GM21528 (cell line): ENCODE measurements around the gene PHACTR3.
"Not testable (repeated sequence)": the region's sequence is repeated elsewhere in the genome, so short reads cannot be mapped to it uniquely, and the experiment has no call there.

Source experiments
- ATAC-seq: cut with Tn5 transposase; IDR thresholded peaks from one replicate; pipeline ENCODE4 v1.9.1; 2021; ENCODE audit warnings: mild to moderate bottlenecking, moderate library complexity; ENCODE audit not compliant: unreplicated experiment, low FRiP score

The PHACTR3 gene

DNA sequence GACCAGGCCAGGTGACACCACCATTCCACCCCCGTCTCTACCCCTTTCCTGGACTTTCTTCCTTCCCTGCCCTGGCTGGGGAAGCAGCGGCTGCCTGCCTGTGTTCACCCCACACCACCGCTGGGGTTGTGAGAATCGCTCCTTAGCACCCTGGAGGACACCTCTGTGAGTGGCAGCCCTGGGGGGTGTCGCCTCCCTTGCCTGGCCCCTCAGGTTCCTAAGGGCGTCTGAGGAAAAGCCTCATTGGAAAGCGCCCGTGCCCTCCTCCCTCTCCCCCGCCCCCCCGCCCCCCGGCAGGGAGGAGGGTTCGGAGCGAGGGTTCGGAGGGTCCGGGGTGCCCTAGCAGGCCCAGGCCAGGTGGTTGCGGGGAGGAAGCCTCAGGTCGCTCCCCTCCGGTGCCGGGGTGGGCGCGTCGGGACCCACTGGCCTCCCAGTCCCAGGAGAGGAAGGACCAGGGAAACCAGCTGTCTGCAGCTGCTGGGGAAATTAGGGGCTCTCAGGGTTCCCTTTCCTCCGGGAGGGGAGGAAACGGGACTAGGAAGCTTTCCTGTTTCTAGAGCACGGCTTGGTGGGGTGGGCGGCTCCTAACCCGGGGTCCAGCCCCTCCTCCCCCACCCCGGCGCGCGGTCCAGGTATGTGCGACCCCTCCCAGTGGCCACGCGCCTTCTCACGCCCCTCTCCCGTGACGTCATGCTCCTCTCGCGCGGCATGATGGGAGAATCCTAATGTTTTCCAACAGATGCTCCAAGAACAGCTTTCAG, at the start of gene PHACTR3:
PHACTR3 (plus strand) TSS at position 760 of the 761 bp plus-strand sequence. CDS start 475 bp downstream, outside the sequence.
- no peak for ATAC-seq

DNA sequence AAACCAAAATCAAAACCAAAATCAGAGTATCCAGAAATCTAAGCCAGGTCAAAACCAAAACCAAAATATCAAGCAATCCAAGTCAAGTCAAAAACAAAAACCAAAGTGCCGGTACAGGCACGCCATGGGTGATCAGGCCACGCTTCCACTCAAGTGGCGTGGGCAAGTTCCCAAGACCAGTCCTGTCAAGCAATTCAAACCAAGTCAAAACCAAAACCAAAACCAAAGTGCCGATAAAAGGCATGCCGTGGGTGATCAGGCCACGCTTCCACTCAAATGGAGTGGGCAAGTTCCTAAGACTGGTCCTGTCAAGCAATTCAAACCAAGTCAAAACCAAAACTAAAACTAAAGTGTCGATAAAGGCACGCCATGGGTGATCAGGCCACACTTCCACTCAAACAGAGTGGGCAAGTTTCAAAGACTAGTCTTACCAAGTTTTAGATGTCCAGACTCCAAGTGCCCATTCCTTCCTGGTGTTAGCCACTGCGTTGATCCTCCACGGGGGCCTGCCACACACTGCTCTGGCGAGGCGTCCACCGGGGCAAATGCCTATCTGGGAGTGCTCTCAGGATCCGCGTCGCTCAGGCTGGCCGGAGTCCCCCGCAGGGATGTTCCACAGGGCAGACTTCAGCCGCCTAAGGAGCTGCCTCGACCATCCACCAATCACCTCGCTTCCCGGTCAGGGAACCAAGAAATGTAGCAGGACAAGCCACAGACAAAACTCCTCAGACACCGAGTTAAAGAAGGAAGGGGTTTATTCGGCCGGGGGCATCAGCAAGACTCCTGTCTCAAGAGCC, 46.4 kb upstream of the PHACTR3 start:
- ATAC-seq, result not testable (repeated sequence)

DNA sequence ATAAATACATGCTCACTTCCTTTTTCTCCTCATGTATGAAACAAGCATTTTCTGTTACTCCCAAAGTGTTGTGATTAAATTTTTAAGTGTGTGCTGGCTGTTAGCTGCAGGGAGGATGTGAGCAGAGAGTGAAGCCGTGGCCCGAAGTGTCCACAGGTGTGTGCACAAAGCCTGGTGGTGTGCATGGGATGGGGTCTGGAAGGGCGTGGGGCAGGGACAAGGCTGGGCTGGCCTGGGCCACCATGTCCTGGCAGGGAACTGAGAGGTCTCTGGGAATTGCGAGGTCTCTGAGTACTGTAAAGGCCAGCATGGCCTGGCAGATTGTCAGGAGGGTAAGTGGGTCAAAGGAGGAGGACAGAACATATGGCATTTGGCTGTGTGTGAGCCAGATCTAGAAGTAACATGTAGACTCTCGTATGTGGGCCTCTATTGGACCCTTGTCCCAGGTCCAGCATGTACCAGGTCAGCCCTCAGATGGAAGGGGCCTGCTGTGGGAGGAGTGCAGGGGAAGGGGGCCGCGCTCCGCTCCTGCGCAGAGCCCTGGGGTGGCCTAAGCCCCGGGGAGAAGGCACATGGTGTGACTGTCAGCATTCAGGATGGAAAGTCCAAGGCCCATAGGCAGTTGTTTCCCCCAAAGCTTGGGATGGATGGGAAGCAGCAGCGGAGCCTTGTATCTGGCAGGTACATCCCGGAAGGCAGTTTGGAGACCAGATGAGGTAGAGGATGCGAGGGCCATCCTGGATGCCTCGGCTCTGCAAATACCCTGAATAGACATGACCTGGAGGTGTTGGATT, 45.1 kb upstream of the PHACTR3 start:
- no peak for ATAC-seq

DNA sequence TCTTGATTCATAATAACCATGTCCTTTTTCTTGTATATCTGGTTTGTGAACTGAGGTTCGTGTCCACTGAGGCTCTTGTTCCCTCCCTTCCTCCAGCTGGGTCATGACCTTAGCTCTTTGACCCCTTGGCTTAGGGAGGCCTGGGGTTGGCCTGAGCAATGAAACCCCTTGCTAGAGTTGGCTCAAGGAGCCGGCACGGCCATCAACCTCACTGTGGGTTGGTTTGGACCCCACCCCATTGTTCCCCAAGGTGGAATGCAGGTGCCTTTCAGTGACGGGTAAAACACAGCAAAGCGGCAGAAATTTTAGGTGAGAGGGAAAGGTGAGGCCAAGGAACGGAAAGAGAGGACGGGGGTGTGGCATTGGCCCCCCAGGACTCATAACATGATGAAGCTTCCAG, 44.5 kb upstream of the PHACTR3 start:
- ATAC-seq, result no peak

DNA sequence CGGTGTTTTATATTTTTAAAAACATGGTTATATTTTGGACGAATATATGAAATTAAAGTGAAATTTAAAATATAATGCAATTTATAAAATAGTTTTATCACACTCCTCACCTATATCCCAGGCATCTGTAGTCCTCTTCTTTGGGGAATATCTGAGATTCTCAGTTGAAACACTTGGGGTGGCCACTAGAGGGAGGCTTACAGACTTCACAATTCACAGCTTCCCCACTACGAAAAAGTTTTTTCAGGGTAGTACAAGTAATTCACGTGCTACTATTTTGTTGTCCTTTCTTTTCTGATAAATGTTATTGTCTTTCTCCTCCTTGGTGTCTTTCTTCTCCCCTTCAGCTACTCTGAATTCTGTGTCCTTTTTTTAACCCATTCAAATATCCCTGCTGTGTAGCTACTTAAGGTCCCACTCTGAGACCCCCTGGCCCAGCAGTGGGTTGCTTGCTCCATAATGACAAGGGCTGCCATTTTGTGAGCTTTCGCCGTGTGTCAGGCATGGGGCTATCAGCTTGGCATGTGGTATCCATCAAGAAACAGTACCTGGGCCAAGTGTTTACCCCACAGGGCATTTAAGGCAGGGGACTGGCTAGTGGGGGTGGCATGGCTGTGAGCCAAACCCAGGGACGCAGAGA, 43.6 kb upstream of the PHACTR3 start:
- ATAC-seq, result no peak

DNA sequence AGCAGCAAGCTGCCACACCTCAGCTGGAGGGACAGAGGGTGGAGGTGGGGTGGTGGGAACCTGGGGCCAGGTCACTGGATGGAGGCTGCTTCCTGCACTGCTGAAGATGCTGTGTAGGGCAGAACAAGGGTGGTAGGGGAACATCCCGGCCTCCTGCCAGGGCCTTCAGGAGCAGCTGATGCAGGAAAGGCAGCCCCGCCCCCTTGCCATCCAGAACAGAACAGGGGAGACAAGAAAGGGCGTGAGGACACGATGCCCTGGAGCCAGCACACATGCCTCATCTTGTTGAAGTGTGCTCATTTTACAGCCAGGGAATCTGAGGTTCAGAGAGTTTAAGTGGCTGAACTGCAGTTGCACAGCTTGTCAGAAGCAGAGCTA, 43.1 kb upstream of the PHACTR3 start:
- ATAC-seq, result no peak

DNA sequence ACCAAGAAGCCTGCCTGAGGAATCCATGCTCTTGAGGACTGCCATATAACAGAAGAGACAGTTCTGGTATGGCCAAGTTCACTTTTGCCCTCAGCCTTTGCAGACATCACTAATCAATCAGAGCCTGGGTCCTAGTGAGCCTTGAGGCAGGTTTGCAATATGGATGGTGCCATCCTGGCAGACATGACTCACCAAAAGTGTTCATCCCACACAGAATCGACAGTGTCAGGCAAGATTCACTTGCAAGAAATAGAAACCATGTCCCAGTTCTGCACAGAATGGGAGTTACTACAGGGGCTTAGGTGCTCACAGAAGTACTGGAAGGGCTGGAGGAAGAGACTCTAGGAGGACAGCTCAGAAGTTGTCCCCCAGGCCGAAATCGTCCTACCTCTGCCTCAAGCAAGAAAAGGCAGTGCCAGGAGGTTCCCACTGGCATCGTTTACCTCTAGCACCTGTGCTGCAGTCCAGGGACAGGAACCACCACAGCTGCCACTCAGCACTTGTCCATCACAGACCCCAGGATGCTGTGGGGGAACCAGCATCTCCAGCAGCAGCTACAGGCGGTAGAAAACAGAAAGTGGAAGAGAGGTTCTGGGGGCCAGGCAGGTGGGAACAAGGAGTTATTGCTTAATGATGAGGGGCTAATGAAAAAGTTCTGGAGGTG, 42.6 kb upstream of the PHACTR3 start:
- no peak for ATAC-seq

DNA sequence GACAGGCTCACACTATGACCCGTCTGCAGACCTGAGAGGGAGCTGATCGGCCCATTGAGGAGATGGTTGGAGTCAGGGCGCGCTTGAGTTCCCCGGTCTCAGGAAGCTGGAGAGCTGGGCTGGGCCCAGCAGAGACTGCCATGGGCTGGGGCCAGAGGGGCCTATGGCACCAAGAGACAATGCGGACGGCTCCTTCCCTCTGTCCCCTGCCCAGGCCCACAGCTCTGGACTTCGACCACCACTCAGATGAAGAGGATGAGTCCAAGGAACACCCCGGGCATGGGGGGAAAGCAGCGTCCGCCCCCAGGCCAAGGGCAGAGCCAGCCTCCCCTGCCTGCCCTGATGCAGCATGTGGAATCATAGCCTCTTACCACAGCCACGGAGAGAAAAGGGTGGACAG, 40.2 kb upstream of the PHACTR3 start:
- ATAC-seq, result no peak

DNA sequence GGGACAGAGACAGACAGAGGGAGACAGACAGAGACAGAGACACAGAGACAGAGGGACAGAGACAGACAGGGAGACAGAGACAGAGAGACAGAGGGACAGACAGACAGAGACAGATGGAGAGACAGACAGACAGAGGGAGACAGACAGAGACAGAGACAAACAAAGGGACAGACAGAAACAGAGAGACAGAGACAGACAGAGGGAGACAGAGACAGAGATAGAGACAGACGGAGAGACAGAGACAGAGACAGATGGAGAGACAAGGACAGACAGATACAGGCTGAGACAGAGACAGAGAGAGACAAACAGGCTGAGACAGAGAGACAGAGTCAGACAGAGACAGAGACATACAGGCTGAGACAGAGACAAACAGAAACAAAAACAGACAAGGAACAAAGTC, 39.4 kb upstream of the PHACTR3 start:
- no peak for ATAC-seq

DNA sequence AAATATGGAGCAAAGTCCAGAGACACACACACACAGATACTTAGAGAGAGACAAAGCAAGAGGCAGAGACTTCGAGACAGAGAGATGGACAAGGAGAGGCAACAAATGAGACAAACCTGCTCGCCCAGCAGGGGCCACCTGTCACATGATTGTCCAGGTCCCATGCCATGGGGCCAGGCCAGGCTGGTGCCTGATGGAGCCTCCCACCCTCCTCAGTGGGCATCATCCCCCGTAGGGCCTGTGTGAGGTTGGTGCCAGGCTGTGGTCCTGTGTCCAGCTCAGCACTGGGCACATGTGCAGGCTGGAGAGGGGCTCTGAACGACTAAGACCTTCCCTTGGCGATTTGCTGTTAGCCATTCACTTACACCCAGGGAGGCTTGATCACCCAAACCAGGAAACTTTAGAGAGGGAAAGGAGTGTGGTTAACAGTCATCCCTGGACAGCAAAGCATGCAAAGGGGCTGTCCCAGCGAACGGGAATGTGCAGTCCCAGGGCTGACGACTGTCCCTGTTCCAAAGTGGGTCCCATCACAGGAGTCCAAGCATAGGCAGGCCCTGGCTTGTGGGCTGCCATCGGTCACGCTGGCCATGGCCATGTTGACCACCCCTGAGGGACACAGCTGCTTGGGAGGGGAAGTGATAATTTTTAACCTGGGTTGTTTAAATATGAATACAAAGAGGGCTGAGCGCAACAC, 38.4 kb upstream of the PHACTR3 start:
- no peak for ATAC-seq

DNA sequence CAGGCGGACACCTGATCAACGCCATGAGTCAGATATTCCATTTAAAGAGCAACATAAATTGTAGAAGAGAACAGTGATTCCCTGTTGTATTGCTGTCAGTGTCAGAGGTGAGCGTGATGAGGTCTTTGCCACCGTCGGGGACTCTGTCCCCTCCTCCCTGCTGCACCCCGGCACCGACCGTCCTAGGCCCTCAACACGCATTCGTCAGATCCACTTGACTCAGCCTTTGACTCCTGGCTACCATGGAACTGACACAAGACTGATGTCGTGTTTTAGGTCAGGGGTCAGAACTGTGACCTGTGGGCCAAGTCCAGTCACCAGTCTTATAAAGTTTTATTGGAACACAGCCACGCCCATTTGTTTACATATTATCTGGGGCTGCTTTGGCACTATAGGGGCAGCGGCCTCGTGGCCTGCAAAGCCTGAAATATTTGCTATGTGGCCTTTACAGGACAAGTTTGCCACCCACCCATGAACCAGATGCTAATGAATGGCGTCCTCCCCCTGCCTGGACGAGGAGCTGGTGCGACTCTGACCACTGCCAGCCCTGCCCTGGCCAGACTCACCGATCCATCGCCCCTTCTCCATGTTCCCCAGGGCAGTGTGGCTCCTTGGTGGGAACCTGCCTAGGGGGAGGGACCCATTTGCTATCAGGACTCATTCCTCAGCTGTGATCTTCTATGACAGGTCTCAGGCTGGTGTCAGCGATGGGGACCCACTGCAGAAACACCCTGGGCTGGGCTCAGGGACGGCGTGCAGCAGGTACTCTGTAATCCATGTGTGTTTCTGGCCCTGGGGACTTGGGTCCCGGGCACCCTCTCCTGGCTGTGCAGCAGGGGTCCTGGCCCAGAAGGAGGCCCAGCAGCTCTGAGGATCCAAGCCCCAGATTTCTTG, 37.5 kb upstream of the PHACTR3 start:
- ATAC-seq, result no peak

DNA sequence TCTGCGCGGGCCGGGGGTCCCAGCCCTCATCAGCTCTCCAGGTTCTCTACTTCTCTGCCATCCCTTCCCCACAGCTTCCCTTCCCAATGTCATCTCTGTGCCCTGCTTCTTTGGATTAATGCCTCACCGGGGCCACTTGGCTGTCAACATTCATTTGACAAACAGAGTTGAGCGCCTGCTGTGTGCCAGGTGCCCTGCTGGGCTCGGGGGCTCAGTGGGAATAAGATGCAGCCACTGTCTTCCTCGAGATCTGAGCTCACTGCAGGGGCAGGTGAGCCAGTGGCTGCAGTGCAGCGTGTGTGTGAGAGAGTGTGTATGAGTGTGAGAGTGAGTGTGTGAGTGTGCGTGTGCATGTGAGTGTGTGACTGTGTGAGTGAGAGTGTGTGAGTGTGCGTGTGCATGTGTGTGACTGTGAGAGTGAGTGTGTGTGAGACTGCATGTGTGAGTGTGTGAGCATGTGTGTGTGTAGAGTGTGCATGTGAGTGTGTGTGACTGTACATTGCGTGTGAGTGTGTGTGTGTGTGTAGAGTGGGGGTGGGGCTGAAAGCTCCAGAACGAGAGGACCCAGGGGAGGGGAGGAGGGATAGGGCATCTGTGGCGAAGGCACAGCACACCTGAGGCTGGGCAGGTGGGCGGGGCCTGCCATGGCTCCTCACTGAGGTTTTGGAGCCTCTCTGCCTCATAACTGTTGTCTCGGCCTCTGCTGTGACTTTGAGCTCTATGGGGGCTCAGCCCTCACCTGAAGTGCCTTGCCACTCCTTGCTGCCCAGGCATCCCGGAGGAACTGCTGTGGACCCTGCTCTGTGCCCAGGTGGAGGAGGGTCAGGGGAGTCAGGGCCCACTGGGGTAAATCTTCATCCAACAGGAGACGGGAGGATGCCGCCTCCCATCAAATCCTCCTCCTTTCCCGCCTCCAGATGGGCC, 36.5 kb upstream of the PHACTR3 start:
- ATAC-seq, result no peak

DNA sequence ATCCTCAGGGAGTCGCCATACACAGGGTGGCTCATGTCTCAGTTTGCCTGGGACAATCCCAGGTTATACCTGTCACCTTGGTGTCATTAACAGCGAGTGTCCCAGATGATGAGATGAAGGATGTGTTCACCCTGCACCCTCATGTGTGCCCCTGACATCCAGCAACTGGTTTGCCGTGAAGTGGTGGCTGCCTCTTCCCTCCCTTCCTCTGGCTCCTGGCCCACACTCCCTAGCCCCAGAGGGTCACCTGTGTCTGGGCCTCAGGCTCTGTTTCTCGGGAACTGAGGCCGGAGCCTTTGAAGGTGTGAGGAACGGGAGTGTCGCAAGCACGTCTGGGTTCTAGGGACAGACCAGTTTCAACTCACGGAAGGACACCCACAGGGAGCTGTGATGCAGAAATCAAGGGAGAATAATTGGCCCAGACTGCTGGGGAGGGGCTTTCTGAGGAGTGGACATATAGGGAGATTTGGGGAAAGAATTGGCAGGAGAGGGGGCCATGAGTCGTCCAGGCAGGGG, 35.8 kb upstream of the PHACTR3 start:
- no peak for ATAC-seq

DNA sequence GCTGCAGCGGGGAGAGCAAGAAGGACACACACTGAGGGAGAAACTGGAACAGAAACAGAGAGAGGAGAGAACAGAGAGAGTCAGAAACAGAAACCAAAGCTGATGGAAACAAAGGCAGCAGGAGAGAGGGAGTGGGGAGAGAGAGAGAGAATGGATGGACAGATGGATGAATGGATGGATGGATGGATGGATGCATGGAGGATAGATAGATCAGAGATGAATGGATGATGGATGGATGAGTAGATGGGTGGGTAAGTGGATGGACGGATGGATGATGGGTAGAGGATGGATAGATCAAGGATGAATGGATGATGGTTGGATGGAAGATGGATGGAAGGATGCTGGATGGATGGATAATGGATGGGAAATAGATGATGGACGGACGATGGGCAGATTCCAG, 35.0 kb upstream of the PHACTR3 start:
- no peak for ATAC-seq

DNA sequence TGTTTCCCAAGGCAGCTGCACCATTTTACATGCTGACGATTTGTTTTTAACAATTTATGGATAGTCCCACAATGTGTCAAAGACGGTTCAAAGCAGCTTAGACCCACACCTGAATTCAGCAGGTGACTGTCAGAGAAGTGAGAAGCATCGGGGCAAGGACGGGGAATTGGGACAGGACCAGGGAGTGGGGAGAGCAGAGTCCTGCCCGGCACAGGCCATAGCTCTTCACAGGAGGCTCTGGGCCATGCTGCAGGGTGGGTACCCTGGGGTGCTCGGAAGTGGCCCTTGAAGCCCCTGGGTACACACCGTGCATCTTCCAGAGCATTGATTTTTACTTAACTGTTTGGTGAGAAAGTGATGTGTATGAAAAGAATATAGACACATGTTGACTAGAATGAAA, 33.2 kb upstream of the PHACTR3 start:
- no peak for ATAC-seq

DNA sequence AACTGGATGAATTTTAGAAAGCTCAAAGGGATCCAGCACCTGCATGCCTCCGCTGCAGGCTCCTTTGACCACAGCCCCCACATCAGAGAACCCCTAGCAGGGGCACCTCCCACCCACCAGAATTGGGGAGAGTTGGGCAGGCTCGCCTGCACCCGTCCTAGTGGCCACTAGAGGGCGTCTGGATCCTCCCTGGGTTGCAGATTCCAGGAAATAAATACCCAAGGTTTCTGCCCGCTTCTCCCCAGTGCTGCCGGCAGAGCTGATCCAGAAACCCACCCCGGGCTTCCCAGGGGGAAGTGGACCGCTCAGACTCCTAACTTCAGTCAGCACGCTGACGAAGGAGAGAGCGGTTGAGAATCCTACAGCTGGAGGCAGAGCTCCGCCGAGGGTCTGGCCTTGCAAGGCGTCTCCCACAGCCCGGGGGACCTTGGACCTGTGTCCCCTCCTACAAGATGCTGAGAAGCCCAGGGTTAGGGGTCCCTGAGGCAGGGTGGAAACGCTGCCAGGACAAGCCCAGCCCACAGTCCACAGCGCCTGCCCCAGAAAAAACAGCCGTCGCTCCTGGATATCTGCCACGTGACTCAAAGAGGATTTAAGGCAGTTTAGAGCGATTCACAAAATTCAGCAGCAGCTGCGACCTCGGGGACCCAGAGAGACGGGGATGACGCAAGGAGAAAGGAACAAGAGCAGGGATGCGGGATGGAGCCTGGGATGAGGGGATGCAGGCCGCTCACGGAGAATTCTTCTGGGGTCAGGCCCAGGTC, 32.6 kb upstream of the PHACTR3 start:
- no peak for ATAC-seq

DNA sequence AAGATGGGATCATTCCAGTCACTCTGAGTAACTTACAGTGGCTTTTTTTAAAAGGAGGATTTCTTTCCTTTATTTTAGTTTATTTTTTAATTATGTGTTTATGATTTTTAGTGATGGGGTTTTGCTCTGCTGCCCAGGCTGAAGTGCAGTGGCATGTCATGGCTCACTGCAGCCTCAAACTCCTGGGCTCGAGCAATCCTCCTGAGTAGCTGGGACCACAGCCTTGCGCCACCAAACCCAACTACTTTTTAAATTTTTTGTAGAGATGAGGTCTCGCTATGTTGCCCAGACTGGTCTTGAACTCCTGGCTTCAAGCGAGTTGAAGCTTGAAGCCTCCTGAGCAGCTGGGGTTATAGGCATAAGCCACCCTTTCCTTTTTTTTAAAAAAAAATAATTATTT, 31.8 kb upstream of the PHACTR3 start:
- no peak for ATAC-seq
